Ramos (cell line): ENCODE data around the gene GIPR.
"Not testable (repeated sequence)": the region's sequence is repeated elsewhere in the genome, so short reads cannot be mapped to it uniquely, and the experiment has no call there.

ENCODE experiments used
- in situ Hi-C: fragments of 300-500 bp; cut with MboI; formaldehyde crosslinking; loops from one replicate; pipeline ENCODE4 v1.14.3; 2022; ENCODE audit warnings: low sequenced_read_pairs; ENCODE audit not compliant: unreplicated experiment

GIPR gene

DNA sequence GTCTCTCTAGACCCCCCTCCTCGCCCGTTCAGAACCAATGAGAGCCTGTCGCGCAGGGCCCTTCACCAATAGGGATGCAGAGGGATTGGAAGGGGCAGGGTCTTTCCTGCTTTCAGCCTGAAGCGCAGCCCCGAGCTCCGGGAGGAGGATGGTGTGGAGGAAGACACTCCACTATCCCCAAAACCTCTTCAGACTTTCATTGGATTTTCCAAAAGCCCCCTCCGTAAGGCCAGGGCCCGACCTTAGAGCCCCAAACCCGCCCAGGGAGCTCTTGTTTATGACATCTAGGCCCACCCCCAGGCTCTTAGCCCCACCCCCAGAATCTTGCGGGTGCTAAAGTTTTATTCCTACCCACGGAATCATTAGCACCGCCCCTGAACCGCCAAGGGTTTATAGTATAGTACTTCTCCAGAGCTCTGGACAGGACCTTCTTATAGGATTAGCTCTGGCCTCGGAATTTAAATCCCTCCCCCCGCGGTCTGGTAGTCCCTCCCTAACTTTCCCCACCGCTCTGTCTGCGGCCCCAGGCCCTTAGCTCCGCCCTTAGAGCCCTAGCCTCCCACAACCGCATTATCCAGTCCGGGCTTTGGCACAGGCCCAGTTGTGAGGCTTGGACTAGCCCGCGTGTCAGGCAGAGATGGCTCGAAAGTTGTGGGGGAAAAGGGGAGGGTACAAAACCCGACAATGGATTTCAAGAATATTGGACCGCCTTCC lies 22.2 kb upstream of the GIPR start:
- in situ Hi-C loops, result no loop called here

- in situ Hi-C loops, result no loop called here
Measured at GRCh38 chr19:45646345-45646698, 21.7 kb upstream of the GIPR start.

DNA sequence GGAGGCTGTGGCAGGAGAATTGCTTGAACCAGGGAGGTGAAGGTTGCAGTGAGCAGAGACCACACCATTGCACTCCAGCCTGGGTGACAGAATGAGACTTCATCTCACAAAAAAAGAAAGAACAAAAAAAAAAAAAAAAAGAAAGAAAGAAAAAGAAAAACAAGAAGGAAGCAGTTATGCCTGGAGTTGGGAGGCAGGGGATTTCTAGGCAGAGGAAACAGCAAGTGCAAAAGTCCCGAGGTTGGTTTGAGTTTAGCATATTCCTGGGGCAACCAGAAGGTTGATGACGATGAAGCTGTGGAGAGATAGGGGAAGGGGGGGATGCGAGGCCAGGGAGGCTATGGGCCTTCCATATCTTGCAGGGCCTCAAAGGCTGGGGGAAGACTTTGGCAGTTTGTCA lies 17.3 kb upstream of the GIPR start:
- in situ Hi-C loops, result no loop called here

DNA sequence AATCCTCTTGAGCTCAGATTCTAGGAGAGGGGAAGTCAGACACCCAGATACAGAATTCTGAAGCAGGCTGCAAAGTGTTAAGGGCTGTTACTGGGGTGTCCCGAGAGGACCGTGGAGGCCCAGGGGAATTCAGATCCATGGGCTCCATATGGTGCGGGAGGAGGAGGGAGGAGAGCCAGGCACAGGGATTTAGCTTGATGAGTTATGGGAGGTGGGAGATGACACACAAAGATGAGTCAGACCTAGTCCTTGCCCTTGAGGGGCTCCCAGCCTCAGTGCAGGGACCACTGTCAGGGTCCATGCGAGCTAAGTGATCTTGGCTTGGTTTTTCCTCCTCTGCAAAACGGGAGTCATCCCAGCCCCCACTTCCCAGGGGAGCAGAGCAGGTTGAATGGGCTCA lies 14.4 kb upstream of the GIPR start:
- in situ Hi-C loops, result no loop called here

DNA sequence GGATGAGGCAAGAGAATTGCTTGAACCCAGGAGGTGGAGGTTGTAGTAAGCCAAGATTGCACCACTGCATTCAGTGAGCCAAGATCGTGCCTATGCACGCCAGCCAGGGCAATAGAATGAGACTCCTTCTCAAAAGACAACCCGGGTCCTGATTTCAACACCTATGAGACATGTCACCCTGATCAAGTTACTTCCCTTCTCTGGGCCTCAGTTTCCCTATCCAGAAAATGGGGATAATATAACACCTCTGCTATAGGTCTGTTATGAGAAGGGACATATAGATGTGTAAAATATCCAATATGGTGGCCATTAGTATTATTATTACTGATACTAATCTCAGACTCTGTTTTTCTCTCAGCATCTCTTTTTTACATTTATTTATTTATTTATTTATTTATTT lies 12.9 kb upstream of the GIPR start:
- in situ Hi-C loops, result no loop called here

GRCh38 chr19:45657520-45658167 lies 10.4 kb upstream of the GIPR start:
- in situ Hi-C loops, result no loop called here

DNA sequence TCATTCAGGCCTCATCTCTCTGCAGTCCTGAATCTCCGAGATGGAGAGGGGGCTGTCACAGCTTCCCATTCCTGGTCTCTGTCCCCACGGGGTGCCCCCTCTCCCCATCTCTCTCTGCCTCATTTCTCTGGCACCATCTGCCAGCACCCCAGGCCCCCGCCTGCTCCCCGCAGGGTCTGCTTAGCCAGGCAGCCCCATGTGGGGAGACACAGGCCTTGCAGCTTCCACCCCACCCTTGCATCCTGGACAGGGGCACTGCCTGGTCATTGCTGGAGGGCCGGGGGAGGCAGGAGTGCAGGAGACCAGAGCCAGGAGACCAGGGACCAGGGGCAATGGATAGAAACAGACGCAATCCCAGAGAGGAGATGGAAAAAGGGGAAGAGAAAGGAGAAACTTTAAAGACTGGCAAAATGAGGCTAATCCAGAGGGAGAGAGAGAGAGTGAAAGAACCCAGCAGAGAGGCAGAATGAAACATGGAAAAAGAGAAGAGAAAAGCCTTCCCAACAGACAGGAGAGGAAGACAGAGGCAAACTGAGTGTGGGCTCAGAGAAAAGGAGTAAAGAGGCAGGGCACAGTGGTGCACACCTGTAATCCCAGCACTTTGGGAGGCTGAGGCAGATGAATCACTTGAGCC lies 8.8 kb upstream of the GIPR start:
- in situ Hi-C loops, result no loop called here

GRCh38 chr19:45660636-45661035 lies 7.4 kb upstream of the GIPR start:
- in situ Hi-C loops, result no loop called here

DNA sequence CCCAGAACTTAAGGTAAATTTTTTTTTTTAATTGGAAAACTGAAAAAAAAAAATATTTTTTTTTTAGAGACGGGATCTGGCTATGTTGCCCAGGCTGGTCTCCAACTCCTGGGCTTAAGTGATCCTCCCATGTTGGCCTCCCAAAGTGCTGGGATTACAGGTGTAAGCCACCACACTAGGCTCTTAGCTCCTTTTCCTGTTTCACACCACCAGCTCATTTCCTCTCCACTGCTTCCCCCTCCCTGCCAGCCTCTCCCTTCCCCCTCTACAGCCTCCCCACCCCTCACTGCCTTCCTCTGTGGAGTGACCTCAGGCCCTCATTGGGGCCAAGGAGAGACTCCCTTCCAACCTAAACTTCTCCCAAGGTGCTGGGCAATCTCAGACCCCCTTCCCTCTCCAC lies 4.2 kb upstream of the GIPR start:
- in situ Hi-C loops, result no loop called here

DNA sequence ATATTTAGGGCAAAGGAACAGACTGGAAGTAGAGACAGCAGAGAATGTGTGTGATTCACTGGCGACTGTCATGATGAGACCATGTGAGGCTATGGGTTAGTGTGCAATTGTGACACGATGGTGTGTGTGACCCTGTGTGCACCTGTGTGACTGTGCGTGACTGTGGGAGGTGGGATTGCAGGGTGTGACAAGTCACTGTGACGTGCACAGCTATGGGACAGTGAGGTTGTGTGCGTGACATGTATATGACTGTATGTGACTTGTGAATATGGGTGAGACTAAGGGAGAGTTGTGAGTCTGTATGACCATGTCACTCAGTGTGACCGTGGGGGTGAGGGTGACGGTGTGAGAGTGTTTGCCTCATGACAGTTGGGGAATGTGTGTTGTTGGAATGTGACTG lies 3.4 kb upstream of the GIPR start:
- in situ Hi-C loops, result no loop called here

DNA sequence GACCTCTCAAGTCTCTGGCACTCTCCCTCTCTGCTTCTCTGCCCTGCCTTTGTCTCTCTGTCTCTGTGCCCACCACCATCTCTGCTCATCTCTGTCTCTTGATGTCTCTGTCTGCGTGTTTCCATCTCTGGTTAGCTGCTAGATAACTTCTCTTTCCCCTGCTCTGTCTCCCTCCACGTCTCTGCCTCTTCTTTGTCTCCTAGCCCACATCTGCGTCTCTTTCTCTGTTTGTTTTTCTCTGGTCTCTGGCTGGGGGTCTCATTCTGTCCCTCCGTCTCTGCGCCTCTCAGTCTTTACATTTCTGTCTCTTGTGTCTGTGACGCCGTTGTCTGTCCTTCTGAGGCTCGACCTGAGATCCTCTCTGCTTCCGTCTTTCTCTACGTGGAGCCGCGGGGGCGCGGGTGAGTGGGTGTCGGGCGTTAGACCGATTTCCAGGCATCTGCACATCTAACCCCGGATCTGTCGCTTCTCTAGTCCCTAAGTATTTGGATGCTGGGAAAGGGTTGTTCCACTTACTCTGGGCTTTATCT lies 386 bp downstream of the GIPR start:
- in situ Hi-C loops, result no loop called here

DNA sequence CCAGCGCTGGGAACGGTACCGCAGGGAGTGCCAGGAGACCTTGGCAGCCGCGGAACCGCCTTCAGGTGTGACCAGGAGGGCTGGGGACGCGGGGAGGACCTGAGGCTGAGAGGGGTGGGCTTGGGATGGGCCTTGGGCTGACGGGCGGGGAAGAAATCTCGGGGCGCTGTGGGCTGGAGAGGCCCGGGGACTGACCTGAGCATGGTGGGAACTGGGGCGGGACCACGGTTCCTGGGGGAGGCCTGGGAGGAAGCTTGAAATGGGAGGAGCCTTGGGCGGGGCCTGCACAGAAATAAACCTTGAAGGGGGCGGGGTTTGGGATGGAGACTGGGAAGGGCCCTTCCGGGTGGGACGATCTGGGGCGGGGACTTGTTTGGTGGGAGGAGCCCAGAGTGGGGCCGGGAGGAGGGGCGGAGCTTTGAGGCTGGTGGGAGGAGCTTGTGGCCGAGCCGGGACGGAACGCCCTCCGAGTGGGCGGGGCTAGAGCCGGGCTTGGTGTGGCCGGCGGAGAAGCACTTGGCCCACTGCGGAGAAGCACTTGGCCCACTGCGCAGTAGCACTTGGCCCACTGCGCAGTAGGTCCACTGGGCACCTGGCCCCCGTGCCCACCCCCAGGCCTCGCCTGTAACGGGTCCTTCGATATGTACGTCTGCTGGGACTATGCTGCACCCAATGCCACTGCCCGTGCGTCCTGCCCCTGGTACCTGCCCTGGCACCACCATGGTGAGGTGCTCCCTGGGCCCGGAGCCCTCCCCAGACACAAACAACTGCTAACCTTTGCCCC lies 2.8 kb downstream of the GIPR start:
- in situ Hi-C loops, result no loop called here

- in situ Hi-C loops, result no loop called here
Measured at GRCh38 chr19:45674946-45675345, 6.9 kb downstream of the GIPR start.

DNA sequence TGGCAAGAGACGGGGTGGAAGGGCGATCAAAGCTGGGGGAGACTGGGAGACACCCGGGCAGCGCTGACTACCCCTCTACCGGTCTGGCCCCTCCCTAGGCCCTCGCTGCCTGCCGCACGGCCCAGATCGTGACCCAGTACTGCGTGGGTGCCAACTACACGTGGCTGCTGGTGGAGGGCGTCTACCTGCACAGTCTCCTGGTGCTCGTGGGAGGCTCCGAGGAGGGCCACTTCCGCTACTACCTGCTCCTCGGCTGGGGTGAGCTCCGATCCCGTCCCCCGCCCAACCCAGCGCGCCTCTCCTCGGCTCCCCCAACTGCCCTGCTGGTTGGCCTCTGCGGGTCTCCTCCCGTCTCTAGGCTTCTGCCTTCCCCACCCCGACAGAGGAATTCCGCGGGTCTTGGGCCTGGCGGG lies 8.8 kb downstream of the GIPR start:
- in situ Hi-C loops, result no loop called here

- in situ Hi-C loops, result no loop called here
Measured at GRCh38 chr19:45677351-45678230, 9.6 kb downstream of the GIPR start.

DNA sequence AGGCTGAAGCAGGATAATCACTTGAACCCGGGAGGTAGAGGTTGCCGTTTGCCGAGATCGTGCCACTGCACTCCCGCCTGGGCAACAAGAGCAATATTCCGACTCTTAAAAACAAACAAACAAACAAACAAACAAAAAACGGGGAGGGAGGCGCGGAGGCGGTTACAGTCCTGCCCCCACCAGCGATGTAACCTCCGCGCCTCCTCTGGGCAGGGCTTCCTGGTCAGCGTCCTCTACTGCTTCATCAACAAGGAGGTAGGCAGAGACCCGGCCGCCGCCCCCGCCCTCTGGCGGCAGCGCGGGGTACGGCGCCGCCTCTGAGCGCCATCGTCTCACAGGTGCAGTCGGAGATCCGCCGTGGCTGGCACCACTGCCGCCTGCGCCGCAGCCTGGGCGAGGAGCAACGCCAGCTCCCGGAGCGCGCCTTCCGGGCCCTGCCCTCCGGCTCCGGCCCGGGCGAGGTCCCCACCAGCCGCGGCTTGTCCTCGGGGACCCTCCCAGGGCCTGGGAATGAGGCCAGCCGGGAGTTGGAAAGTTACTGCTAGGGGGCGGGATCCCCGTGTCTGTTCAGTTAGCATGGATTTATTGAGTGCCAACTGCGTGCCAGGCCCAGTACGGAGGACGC lies 13.5 kb downstream of the GIPR start:
- in situ Hi-C loops, result no loop called here

DNA sequence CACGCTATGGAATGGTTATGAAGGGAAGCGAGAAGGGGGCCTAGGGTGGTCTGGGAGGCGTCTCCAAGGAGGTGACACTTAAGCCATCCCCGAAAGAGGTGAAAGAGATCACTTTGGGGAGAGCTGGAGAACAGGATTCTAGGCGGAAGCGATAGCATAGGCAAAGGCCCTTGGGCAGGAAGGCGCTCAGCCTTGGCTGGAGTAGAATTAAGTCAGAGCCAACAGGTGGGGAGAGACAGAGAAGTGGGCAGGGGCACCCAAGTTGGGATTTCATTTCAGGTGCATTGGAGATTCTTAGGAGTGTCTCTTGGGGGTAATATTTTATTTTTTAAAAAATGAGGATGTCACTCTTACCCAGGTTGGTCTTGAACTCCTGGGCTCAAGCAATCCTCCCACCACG lies 14.1 kb downstream of the GIPR start:
- in situ Hi-C loops, result no loop called here

DNA sequence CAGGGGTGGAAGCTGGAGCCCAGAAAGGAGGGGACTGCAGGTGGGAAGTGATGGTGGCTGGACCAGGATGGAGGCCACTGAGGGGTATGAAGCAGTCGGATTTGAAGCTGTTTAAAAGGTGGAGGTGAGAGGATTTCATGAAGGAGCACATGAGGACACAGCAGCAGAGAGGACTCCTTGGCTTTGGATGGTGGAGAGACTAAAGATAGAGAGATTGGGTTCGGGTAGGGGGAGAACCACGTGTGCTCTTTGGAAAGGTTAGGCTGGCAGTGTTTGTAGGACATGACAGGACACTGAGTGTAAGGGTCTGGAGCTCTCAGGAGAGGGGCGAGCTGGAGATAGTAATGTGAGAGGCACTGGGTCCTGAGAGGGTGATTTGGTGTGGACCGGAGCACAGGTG lies 14.9 kb downstream of the GIPR start:
- in situ Hi-C loops, result no loop called here

- in situ Hi-C loops, result not testable (repeated sequence)
Measured at GRCh38 chr19:45685045-45685444, 17.0 kb downstream of the GIPR start.
